Colonic mucosa (tissue), 4 donors: ENCODE measurements around the gene CLEC4F. TPM values are rescaled to one million over a fixed set of nuclear protein-coding genes. Genes with fewer than 3 reads are reported as not detected.

Experiments
- DNase-seq: peaks from one replicate; pipeline ENCODE4 v3.0.0-alpha.2; 2020
- H3K27ac ChIP-seq: fragments of 200-600 bp; one replicate; pipeline ENCODE4 v1.8.0; 2021
- H3K27me3 ChIP-seq: fragments of 200-600 bp; one replicate; pipeline ENCODE4 v1.8.0; 2021
- H3K36me3 ChIP-seq: fragments of 200-600 bp; one replicate; pipeline ENCODE4 v1.8.0; 2021
- H3K4me1 ChIP-seq: fragments of 200-600 bp; one replicate; pipeline ENCODE4 v1.8.0; 2021; ENCODE audit warnings: mild to moderate bottlenecking
- H3K4me3 ChIP-seq: fragments of 200-600 bp; one replicate; pipeline ENCODE4 v1.8.0; 2021
- H3K9ac ChIP-seq, 2 donors: one replicate each; pipeline ENCODE4 v1.7.0; 2013; ENCODE audit warnings: control low read depth in 2 of 2, low read depth in 2 of 2, low read length in 2 of 2
- H3K9me3 ChIP-seq: fragments of 200-600 bp; one replicate; pipeline ENCODE4 v1.8.0; 2021
- intact Hi-C: fragments of 100-400 bp; cut with DNase I; formaldehyde crosslinking; loops from one replicate; pipeline ENCODE4 v1.14.1; 2022
- total RNA-seq, 2 donors: library from RNA; stranded (reverse); fragmentation: NEBNext Ultra II Directional in 1 of 2; extraction: Animal tissue kit (Norgen Biotek cat#: 25700) in 1 of 2; gene quantifications; one replicate each; pipeline ENCODE4 v1.2.1, GENCODE V29; 2021
- TF ChIP-seq, protein P1 (sequence below): fragments of 200-600 bp; IDR thresholded peaks from one replicate; pipeline ENCODE4 v1.8.0; 2022; ENCODE audit warnings: antibody characterized with exemption, mild to moderate bottlenecking
- donor health status: healthy.
- donor health status: DM: no; HTN: no; CAD: no.
- donor health status: DM: no; HTN: no; CAD: no.

Gene CLEC4F
- total RNA-seq, 2 donors from 2014 or later, result 0.12 TPM; not detected in 1

GRCh38 chr2:70793450-70793849 lies 26.9 kb downstream of the CLEC4F start:
- Histone ChIP-seq H3K36me3 (no peaks in the 10 kb centered on the region), H3K9ac (no peak overlapping the region), H3K27ac (no peak overlapping the region), H3K9me3 (no peaks in the 10 kb centered on the region), H3K4me3 (no peak overlapping the region), H3K4me1 (no peaks in the 10 kb centered on the region), H3K27me3 (peaks cover 15% of the 10 kb centered on the region)
- intact Hi-C loops, result no loop called here
- TF ChIP-seq, protein P1, sequence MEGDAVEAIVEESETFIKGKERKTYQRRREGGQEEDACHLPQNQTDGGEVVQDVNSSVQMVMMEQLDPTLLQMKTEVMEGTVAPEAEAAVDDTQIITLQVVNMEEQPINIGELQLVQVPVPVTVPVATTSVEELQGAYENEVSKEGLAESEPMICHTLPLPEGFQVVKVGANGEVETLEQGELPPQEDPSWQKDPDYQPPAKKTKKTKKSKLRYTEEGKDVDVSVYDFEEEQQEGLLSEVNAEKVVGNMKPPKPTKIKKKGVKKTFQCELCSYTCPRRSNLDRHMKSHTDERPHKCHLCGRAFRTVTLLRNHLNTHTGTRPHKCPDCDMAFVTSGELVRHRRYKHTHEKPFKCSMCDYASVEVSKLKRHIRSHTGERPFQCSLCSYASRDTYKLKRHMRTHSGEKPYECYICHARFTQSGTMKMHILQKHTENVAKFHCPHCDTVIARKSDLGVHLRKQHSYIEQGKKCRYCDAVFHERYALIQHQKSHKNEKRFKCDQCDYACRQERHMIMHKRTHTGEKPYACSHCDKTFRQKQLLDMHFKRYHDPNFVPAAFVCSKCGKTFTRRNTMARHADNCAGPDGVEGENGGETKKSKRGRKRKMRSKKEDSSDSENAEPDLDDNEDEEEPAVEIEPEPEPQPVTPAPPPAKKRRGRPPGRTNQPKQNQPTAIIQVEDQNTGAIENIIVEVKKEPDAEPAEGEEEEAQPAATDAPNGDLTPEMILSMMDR, result no peak
- no peak for DNase-seq

GRCh38 chr2:70790136-70790828 lies 30.1 kb downstream of the CLEC4F start, which contains the start of gene FIGLA:
TSS of gene FIGLA (minus strand) at chr2:70790643. CDS start at chr2:70790638, 5 bp downstream.
- TF ChIP-seq, protein P1, result no peak
- no peak for DNase-seq
- H3K4me3 ChIP-seq, result no peak within 1 kb of the TSS
- H3K4me1 ChIP-seq, result no peaks in the 10 kb centered on the region
- H3K27ac ChIP-seq, result no peak within 1 kb of the TSS
- H3K9ac ChIP-seq, result no peak within 1 kb of the TSS
- intact Hi-C loops, result no loop called here
- H3K36me3 ChIP-seq, result no peaks in the 10 kb centered on the region
- peaks cover 15% of the 10 kb centered on the region for H3K27me3 ChIP-seq
- H3K9me3 ChIP-seq, result no peaks in the 10 kb centered on the region

- Histone ChIP-seq H3K27me3 (peaks cover 15% of the 10 kb centered on the region), H3K4me1 (no peaks in the 10 kb centered on the region), H3K9me3 (no peaks in the 10 kb centered on the region), H3K4me3 (no peak overlapping the region), H3K27ac (no peak overlapping the region), H3K36me3 (no peaks in the 10 kb centered on the region), H3K9ac (no peak overlapping the region)
- TF ChIP-seq, protein P1, result peak; percentile 16
- DNase-seq, result peak; percentile 47
- intact Hi-C loops, result no loop called here
Observed at GRCh38 chr2:70789304-70790135, 30.9 kb downstream of the CLEC4F start.

- no peaks in the 10 kb centered on the region for H3K36me3 ChIP-seq
- H3K4me1 ChIP-seq, result no peaks in the 10 kb centered on the region
- H3K27me3 ChIP-seq, result peaks cover 10% of the 10 kb centered on the region
- no peak overlapping the region for H3K27ac ChIP-seq
- H3K9ac ChIP-seq, result no peak overlapping the region
- H3K9me3 ChIP-seq, result no peaks in the 10 kb centered on the region
- TF ChIP-seq, protein P1, result no peak
- DNase-seq, result no peak
- intact Hi-C loops, result no loop called here
- H3K4me3 ChIP-seq, result no peak overlapping the region
Observed at GRCh38 chr2:70785137-70785911, 35.1 kb downstream of the CLEC4F start.

DNA sequence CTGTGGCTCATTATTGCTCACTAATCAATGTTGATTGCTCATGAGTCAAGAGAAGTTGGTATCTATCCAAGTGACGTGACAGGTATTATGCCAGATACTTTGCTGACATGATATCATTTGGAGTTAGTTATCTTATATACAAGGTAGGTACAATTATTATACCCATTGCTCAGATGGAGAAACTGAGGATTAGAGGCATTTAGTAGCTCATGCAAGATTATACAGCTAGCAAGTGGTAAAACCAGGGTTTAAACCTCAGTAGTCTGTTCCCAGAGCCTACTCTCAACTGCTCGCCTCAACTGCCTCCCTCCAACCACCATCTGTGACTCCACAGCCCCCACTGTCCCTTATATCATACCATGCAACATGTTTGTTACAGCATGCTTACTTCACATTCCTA lies 36.1 kb downstream of the CLEC4F start:
- Histone ChIP-seq H3K27me3 (no peaks in the 10 kb centered on the region), H3K4me1 (no peaks in the 10 kb centered on the region), H3K9me3 (no peaks in the 10 kb centered on the region), H3K36me3 (no peaks in the 10 kb centered on the region), H3K4me3 (no peak overlapping the region), H3K9ac (no peak overlapping the region), H3K27ac (no peak overlapping the region)
- intact Hi-C loops, result no loop called here
- TF ChIP-seq, protein P1, result no peak
- no peak for DNase-seq
